VCaP (cell line): Measurements from ENCODE around the gene C16orf78.

Experiments used
- H3K27ac ChIP-seq: fragments of 450-650 bp; 2 replicates; pipeline ENCODE4 v1.5.1; 2017
- TF ChIP-seq, protein P1 (sequence below): fragments of 450-650 bp; conservative IDR thresholded peaks from 2 replicates; pipeline ENCODE4 v1.5.1; 2017; ENCODE audit warnings: mild to moderate bottlenecking, moderate library complexity

The C16orf78 gene, protein sequence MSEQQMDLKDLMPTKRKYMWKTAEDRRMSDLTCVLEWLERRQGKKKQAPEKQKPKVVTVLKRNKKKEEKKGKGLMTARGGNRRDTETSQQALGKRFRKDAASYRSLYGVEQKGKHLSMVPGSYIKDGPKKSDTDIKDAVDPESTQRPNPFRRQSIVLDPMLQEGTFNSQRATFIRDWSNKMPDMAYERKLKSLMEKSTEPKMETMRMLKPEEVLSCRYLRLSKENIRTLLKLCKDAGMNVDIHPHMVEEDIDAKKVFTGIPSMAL

DNA sequence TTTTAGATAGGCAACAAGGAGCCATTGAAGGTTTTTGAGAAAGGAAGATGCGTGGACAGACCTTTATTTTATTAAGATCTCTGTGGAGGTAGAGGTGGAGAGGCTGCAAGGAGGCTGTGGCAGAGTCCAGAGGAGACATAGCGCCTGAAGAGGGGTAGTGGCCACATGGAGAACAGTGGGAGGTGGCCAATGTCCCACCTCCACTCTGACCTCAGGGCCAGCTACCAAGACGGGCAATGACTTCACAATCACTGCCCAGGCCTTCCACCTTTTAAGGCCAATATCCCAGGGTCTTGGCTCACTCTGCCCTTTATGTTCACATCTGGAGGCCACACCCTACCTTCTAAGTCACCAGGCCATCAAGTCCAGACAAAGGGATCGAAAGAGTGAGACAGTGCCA, at the start of gene C16orf78:
Gene C16orf78, plus strand, starts transcription at position 301 of the 400 bp plus-strand sequence. CDS start 136 bp downstream, outside the sequence.
- H3K27ac ChIP-seq, result no peak within 1 kb of the TSS
- TF ChIP-seq, protein P1, sequence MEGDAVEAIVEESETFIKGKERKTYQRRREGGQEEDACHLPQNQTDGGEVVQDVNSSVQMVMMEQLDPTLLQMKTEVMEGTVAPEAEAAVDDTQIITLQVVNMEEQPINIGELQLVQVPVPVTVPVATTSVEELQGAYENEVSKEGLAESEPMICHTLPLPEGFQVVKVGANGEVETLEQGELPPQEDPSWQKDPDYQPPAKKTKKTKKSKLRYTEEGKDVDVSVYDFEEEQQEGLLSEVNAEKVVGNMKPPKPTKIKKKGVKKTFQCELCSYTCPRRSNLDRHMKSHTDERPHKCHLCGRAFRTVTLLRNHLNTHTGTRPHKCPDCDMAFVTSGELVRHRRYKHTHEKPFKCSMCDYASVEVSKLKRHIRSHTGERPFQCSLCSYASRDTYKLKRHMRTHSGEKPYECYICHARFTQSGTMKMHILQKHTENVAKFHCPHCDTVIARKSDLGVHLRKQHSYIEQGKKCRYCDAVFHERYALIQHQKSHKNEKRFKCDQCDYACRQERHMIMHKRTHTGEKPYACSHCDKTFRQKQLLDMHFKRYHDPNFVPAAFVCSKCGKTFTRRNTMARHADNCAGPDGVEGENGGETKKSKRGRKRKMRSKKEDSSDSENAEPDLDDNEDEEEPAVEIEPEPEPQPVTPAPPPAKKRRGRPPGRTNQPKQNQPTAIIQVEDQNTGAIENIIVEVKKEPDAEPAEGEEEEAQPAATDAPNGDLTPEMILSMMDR, result no peak

DNA sequence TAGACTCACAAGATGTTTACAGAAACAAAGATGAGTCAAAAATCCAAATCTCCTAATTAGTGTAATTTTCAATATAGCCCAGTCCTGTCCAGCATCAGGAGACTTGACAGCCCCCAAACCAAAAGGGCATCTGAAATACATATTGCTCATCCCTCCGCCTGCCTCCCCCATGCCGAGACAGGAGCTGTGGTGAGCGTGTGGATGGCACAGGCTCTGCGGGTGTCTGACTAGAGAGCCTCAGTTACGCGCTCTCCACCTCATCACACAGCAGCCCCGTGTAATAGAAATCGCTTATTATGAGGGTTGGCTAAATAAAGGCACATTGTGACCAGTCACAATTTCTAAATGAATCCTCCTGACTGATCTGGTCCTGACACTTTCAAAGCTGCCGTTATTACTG, 48.9 kb upstream of the C16orf78 start:
- H3K27ac ChIP-seq, result no peak overlapping the region
- TF ChIP-seq, protein P1, result no peak

DNA sequence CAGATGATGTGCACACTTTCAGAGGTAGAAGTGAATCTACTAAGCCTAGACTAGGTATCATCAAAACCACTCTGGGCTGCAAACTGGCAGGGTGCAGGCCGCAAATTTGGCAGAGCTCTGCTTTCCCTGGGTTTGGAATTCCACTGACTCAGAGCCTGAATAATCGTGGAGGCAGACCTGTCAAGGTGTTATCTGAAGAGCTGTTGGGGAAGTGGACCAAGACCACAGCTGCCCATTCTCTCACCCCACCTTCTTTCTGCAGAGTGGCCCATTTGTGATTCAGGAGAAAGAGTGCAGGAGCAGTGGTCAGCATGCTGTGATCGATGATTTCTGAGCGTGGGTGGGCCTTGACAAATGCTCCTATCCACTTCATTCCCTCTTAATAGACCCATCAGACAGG, 46.1 kb upstream of the C16orf78 start:
- TF ChIP-seq, protein P1, result no peak
- no peak overlapping the region for H3K27ac ChIP-seq

DNA sequence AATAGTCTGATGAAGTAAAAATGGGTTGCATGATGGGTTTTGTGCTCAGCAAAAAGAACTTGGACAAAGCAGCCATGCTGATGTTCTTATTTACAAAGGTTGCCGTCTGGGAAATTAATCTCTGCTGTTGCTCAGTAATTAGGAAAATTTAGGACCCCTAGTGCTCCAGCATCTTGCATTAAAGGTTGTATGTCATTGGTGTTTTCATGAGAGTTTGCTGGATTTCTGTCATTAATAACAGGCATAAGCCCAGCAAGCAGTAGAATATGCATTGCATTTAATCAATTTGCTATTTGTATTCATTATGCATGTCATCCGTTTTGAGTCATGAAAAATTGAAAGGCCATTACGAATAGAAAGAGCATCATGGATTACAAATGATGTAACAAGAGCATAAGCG, 45.3 kb upstream of the C16orf78 start:
- TF ChIP-seq, protein P1, result no peak
- no peak overlapping the region for H3K27ac ChIP-seq

DNA sequence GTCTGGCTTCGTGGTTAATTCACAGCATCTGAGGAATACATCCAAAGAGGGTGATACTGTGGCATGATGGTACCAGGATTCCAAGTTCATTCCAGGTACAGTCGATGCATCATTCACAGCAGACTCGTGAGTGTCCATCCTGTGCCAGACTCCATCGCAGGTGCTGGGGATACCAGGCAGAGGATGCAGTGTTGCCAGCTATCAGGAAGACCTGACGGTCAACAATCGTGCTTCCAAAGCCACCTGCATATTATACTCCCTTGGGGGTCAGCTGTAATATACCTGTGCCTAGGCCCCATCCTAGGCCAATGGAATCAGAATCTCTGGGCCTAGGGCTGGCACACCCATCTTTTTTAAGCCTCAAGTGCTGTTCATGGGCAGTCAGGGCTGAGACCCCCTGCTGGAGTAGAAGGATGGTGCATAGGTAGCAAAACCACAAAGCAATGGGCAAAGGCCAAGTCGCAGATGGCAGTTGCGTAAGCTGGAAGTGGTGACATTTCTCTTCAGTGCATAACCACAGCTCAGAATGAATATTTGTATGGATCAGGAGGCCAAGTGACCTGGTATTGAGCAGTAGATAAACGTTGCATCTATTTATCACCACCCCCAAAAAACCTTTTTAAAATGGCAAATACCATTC, 42.9 kb upstream of the C16orf78 start:
- TF ChIP-seq, protein P1, result no peak
- no peak overlapping the region for H3K27ac ChIP-seq

DNA sequence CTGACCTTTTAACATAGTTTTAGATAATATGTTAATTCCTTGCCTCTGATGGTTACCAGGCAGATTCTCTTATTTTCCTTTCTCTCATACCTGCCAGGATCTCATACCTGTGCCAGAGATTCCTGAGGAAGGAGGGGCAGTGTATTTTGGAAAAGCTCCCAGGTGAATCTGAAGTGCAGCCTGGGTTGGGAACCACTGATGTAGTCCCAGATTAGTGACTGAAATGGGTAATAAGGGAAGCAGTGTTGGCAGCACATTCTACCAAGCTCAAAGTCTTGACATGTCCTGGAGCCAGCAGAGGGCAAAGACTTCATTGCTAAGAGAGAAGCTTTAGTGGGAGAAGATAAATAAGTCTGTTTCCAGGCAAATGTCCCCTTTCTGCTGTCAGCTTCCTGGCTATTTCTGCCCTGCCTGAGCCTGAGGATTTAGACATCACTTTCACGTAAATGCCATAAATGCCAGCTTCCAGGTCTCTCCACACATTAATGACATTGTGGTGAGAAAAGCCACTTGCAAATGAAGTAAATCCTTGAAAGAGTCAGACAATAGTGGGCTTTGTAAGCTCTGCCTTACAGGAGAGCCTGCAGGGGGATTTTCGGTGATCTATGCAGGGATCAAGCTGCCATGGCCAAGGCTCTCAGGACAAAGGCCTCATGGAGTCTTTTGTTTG, 40.9 kb upstream of the C16orf78 start:
- peak overlapping the region; percentile 49 for H3K27ac ChIP-seq
- TF ChIP-seq, protein P1, result 0 out of 2 replicates have a peak, but pooled peaks have one; percentile 9

DNA sequence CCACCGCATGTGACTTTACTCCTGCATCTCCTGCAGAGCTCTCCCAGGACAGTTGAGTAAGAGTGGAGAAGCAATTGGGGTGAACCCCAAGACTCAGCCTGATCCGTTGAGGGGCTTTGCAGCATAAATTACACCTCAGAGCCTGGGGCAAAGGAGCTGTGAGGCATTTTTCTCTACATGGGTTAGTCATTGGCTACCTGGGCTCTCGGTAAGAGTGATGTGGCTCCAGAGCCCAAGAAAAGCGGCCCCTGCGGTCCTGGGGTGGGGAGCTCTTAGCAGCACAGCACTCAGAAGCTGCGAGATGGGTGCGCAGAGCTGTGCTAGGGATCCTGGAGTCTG, 40.4 kb upstream of the C16orf78 start:
- H3K27ac ChIP-seq, result peak overlapping the region; percentile 49
- TF ChIP-seq, protein P1, result no peak
